T follicular helper cell (primary cell): ENCODE measurements around the gene PCDHA3.
"Not testable (repeated sequence)": the region's sequence is repeated elsewhere in the genome, so short reads cannot be mapped to it uniquely, and the experiment has no call there.

ENCODE experiments used
- DNase-seq: peaks from one replicate; pipeline ENCODE4 v3.0.0-alpha.2; 2020; ENCODE audit warnings: low read depth

PCDHA3 gene

GRCh38 chr5:140821375-140822280 lies 20.8 kb downstream of the PCDHA3 start, which contains the start of gene PCDHA5:
Gene PCDHA5, plus strand, starts transcription at chr5:140821613.
- DNase-seq = no peak

- no peak for DNase-seq
Observed at GRCh38 chr5:140822281-140822629, 21.4 kb downstream of the PCDHA3 start.

- not testable (repeated sequence) for DNase-seq
Observed at GRCh38 chr5:140822969-140823368, 22.1 kb downstream of the PCDHA3 start.

GRCh38 chr5:140823475-140823874 lies 22.6 kb downstream of the PCDHA3 start:
- DNase-seq = no peak

GRCh38 chr5:140827704-140828361 lies 27.0 kb downstream of the PCDHA3 start, which contains the start of gene PCDHA6:
Gene PCDHA6, plus strand, starts transcription at chr5:140827960. Its CDS starts 132 bp downstream, at chr5:140828092.
- no peak for DNase-seq

GRCh38 chr5:140828362-140828737 lies 27.5 kb downstream of the PCDHA3 start:
- DNase-seq = no peak

- not testable (repeated sequence) for DNase-seq
Observed at GRCh38 chr5:140829511-140830501, 28.9 kb downstream of the PCDHA3 start.

GRCh38 chr5:140833993-140834392 lies 33.1 kb downstream of the PCDHA3 start, which contains the start of gene PCDHA7:
Gene PCDHA7, plus strand, starts transcription at chr5:140834269. Its CDS starts 115 bp downstream, at chr5:140834384.
- no peak for DNase-seq

- DNase-seq = not testable (repeated sequence)
Observed at GRCh38 chr5:140834439-140835008, 33.7 kb downstream of the PCDHA3 start.

GRCh38 chr5:140835622-140836510 lies 35.0 kb downstream of the PCDHA3 start:
- DNase-seq = no peak

- no peak for DNase-seq
Observed at GRCh38 chr5:140840978-140841962, 40.4 kb downstream of the PCDHA3 start, which contains the start of gene PCDHA8. Gene PCDHA8, plus strand, starts transcription at chr5:140841187. Its CDS starts 135 bp downstream, at chr5:140841322.

- no peak for DNase-seq
Observed at GRCh38 chr5:140842798-140843733, 42.2 kb downstream of the PCDHA3 start.

- DNase-seq = not testable (repeated sequence)
Observed at GRCh38 chr5:140848139-140849102, 47.6 kb downstream of the PCDHA3 start, which contains the start of gene PCDHA9. Gene PCDHA9, plus strand, starts transcription at chr5:140848382. Its CDS starts 114 bp downstream, at chr5:140848496.

GRCh38 chr5:140849831-140850634 lies 49.2 kb downstream of the PCDHA3 start:
- DNase-seq = not testable (repeated sequence)
